G401.6 (cell line): Measurements from ENCODE around the gene SYNE1.
"Not testable (repeated sequence)": the region's sequence is repeated elsewhere in the genome, so short reads cannot be mapped to it uniquely, and the experiment has no call there.

Experiments
- FAIRE-seq: peaks from 2 replicates; lab custom pipeline; 2012; peaks lifted over from hg19 to GRCh38; lab: Jason Lieb, UNC

The SYNE1 gene

GRCh38 chr6:152364866-152365265, 272.3 kb downstream of the SYNE1 start:
- no peak for FAIRE-seq

- no peak for FAIRE-seq
Measured at GRCh38 chr6:152360034-152360433, 277.1 kb downstream of the SYNE1 start.

- FAIRE-seq, result peak; percentile 31
Measured at GRCh38 chr6:152356662-152357061, 280.5 kb downstream of the SYNE1 start.

- no peak for FAIRE-seq
Measured at GRCh38 chr6:152356016-152356415, 281.1 kb downstream of the SYNE1 start.

GRCh38 chr6:152355166-152355565, 282.0 kb downstream of the SYNE1 start:
- FAIRE-seq, result no peak

- no peak for FAIRE-seq
Measured at GRCh38 chr6:152353440-152353839, 283.7 kb downstream of the SYNE1 start.

- no peak for FAIRE-seq
Measured at GRCh38 chr6:152351742-152352141, 285.4 kb downstream of the SYNE1 start.

- no peak for FAIRE-seq
Measured at GRCh38 chr6:152351110-152351509, 286.1 kb downstream of the SYNE1 start.

GRCh38 chr6:152348116-152348515, 289.0 kb downstream of the SYNE1 start:
- FAIRE-seq, result no peak

GRCh38 chr6:152343735-152344360, 293.3 kb downstream of the SYNE1 start:
- no peak for FAIRE-seq

- no peak for FAIRE-seq
Measured at GRCh38 chr6:152341596-152341995, 295.6 kb downstream of the SYNE1 start.

- peak; percentile 75 for FAIRE-seq
Measured at GRCh38 chr6:152338335-152339125, 298.6 kb downstream of the SYNE1 start.

GRCh38 chr6:152334555-152334954, 302.6 kb downstream of the SYNE1 start:
- FAIRE-seq, result no peak

- no peak for FAIRE-seq
Measured at GRCh38 chr6:152330961-152331360, 306.2 kb downstream of the SYNE1 start.

GRCh38 chr6:152329638-152330448, 307.3 kb downstream of the SYNE1 start:
- FAIRE-seq, result no peak

GRCh38 chr6:152328200-152328599, 309.0 kb downstream of the SYNE1 start:
- FAIRE-seq, result not testable (repeated sequence)

- no peak for FAIRE-seq
Measured at GRCh38 chr6:152323376-152323775, 313.8 kb downstream of the SYNE1 start.

- no peak for FAIRE-seq
Measured at GRCh38 chr6:152318278-152318677, 318.9 kb downstream of the SYNE1 start.

- FAIRE-seq, result no peak
Measured at GRCh38 chr6:152316024-152316423, 321.1 kb downstream of the SYNE1 start.

GRCh38 chr6:152314483-152314832, 322.7 kb downstream of the SYNE1 start:
- no peak for FAIRE-seq

- FAIRE-seq, result no peak
Measured at GRCh38 chr6:152313542-152314482, 323.4 kb downstream of the SYNE1 start.

GRCh38 chr6:152312434-152312833, 324.7 kb downstream of the SYNE1 start:
- FAIRE-seq, result peak; percentile 89
